ENCODE results near the gene CD8B2. TPM values are rescaled to one million over a fixed set of nuclear protein-coding genes. Genes with fewer than 3 reads are reported as not detected.
"Not testable (repeated sequence)": the region's sequence is repeated elsewhere in the genome, so short reads cannot be mapped to it uniquely, and the experiment has no call there.

The CD8B2 gene
- polyA plus RNA-seq (2012; rRNA removed) = not detected in 2 replicates
- polyA plus RNA-seq (2012; cell fraction: cytosol; rRNA removed) = not detected in 2 replicates
- polyA plus RNA-seq (2012; cell fraction: nucleus; rRNA removed) = not detected in 2 replicates

GRCh38 chr2:106486551-106487385, at the start of gene CD8B2:
Gene CD8B2 (plus strand): TSS chr2:106487364. CDS start chr2:106487427, 63 bp downstream.
- H3K27ac ChIP-seq (ENCODE audit: low read depth in 2 of 2, low read length in 1 of 2); H3F3A ChIP-seq (replicated peaks; ENCODE audit: insufficient read depth); H3K27me3 ChIP-seq (ENCODE audit: insufficient read depth); POLR2A ChIA-PET; H3K4me1 ChIP-seq (ENCODE audit: control insufficient read depth in 1 of 2, insufficient read depth in 2 of 2, low read depth in 1 of 2, low read length in 1 of 2); DNase-seq; H3K4me3 ChIP-seq (ENCODE audit: low read depth in 2 of 2, low read length in 1 of 2); H3K36me3 ChIP-seq (replicated peaks in 1 of 2; ENCODE audit: control insufficient read depth in 1 of 2, insufficient read depth in 2 of 2, low read length in 1 of 2); CTCF ChIA-PET; H4K20me1 ChIP-seq (ENCODE audit: insufficient read depth); H3K79me2 ChIP-seq (ENCODE audit: insufficient read depth); H2AFZ ChIP-seq (ENCODE audit: low read depth); H3K9me3 ChIP-seq; H3K9ac ChIP-seq; H3K4me2 ChIP-seq; H3K9me2 ChIP-seq: not testable (repeated sequence)
- no CpG with 5 or more reads among the region's 39 CpGs for WGBS (ENCODE audit: low lambda C conversion rate)

GRCh38 chr2:106461882-106462281, 25.3 kb upstream of the CD8B2 start:
- H3K27ac ChIP-seq (ENCODE audit: low read depth in 2 of 2, low read length in 1 of 2); H3K4me2 ChIP-seq; H3K79me2 ChIP-seq (ENCODE audit: insufficient read depth); H4K20me1 ChIP-seq (ENCODE audit: insufficient read depth); POLR2A ChIA-PET; H3K4me3 ChIP-seq (ENCODE audit: low read depth in 2 of 2, low read length in 1 of 2); H3F3A ChIP-seq (replicated peaks; ENCODE audit: insufficient read depth); H3K27me3 ChIP-seq (ENCODE audit: insufficient read depth); H3K9ac ChIP-seq; CTCF ChIA-PET; H3K9me2 ChIP-seq; H3K4me1 ChIP-seq (ENCODE audit: control insufficient read depth in 1 of 2, insufficient read depth in 2 of 2, low read depth in 1 of 2, low read length in 1 of 2); DNase-seq; H3K9me3 ChIP-seq; H2AFZ ChIP-seq (ENCODE audit: low read depth); H3K36me3 ChIP-seq (replicated peaks in 1 of 2; ENCODE audit: control insufficient read depth in 1 of 2, insufficient read depth in 2 of 2, low read length in 1 of 2): not testable (repeated sequence)
- 60% methylated on average over 9 of the region's 10 CpGs for WGBS (ENCODE audit: low lambda C conversion rate)
- TF ChIP-seq CTCF (IDR thresholded peaks at IDR 0.05) = 0 out of 2 replicates have a peak, but pooled peaks have one; percentile 8

- WGBS (ENCODE audit: low lambda C conversion rate) = 94% methylated on average over 21 of the region's 49 CpGs
- H3K79me2 ChIP-seq (ENCODE audit: insufficient read depth); H3F3A ChIP-seq (replicated peaks; ENCODE audit: insufficient read depth); H3K9me3 ChIP-seq; H3K27ac ChIP-seq (ENCODE audit: low read depth in 2 of 2, low read length in 1 of 2); CTCF ChIA-PET; H3K4me1 ChIP-seq (ENCODE audit: control insufficient read depth in 1 of 2, insufficient read depth in 2 of 2, low read depth in 1 of 2, low read length in 1 of 2); DNase-seq; POLR2A ChIA-PET; H4K20me1 ChIP-seq (ENCODE audit: insufficient read depth); H3K27me3 ChIP-seq (ENCODE audit: insufficient read depth); H3K36me3 ChIP-seq (replicated peaks in 1 of 2; ENCODE audit: control insufficient read depth in 1 of 2, insufficient read depth in 2 of 2, low read length in 1 of 2); H3K9ac ChIP-seq; H2AFZ ChIP-seq (ENCODE audit: low read depth); H3K4me2 ChIP-seq; H3K9me2 ChIP-seq; H3K4me3 ChIP-seq (ENCODE audit: low read depth in 2 of 2, low read length in 1 of 2): not testable (repeated sequence)
Observed at GRCh38 chr2:106467516-106467915, 19.6 kb upstream of the CD8B2 start.

- DNase-seq; H3K9me2 ChIP-seq; H3K36me3 ChIP-seq (replicated peaks in 1 of 2; ENCODE audit: control insufficient read depth in 1 of 2, insufficient read depth in 2 of 2, low read length in 1 of 2); H3K27ac ChIP-seq (ENCODE audit: low read depth in 2 of 2, low read length in 1 of 2); H4K20me1 ChIP-seq (ENCODE audit: insufficient read depth); H3K9ac ChIP-seq; H3K27me3 ChIP-seq (ENCODE audit: insufficient read depth); H3K4me3 ChIP-seq (ENCODE audit: low read depth in 2 of 2, low read length in 1 of 2); H3K79me2 ChIP-seq (ENCODE audit: insufficient read depth); H3K4me1 ChIP-seq (ENCODE audit: control insufficient read depth in 1 of 2, insufficient read depth in 2 of 2, low read depth in 1 of 2, low read length in 1 of 2); POLR2A ChIA-PET; H3K4me2 ChIP-seq; H3K9me3 ChIP-seq; CTCF ChIA-PET; H2AFZ ChIP-seq (ENCODE audit: low read depth); H3F3A ChIP-seq (replicated peaks; ENCODE audit: insufficient read depth): not testable (repeated sequence)
- 95% methylated on average over 36 of the region's 45 CpGs for WGBS (ENCODE audit: low lambda C conversion rate)
Observed at GRCh38 chr2:106468107-106468506, 19.1 kb upstream of the CD8B2 start, which contains the start of gene RGPD3. Gene RGPD3 (minus strand): TSS chr2:106468413. CDS start chr2:106468288, 125 bp downstream.

All from SK-N-SH (cell line).